ENCODE results near the gene BRF1.

Gene BRF1

DNA sequence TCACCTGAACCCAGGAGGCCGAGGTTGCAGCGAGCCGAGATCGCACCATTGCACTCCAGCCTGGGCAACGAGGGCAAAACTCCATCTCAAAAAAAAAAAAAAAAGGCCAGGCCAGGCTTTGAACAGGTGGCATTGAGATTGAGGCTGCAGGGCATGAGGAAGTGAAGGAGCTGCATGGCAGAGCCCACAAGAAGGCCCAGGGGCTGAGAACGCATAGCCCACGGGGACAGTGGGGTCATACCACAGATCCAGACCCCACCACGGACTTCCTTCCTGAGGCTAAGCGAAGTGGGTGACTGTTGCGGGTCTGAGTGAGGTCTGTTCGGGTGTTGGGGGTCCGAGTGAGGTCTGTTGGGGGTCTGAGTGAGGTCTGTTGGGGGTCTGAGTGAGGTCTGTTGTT is 140.0 kb downstream of the BRF1 start:
- no peak for DNase-seq (ENCODE audit: low spot score)
- no peak for FAIRE-seq

DNA sequence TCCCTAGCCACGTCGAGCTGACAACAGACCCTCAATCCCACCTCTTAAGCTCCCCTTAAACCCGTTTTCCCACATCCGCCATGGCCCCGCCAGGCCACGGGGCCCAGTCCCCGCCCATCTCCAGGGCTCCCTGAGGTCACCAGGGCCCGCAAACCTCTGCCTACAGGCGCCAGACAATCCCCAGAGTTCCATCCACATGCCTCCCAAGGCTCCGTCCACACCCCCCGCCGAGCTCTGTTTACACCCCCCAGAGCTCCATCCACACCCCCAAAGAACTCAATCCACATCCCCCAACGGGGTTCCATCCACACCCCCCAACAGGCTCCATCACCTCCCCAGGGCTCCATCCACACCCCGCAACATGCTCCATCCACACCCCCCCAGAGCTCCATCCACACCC is 141.5 kb downstream of the BRF1 start:
- no peak for FAIRE-seq
- DNase-seq (ENCODE audit: low spot score) = no peak
